ENCODE measurements around the gene ZNRF3. TPM values are rescaled to one million over a fixed set of nuclear protein-coding genes. Genes with fewer than 3 reads are reported as not detected.

Gene ZNRF3
- total RNA-seq, 2 donors from 2014 or later = 7.8 to 8.6 TPM

GRCh38 chr22:28889478-28890024 lies 6.2 kb downstream of the ZNRF3 start:
- intact Hi-C loops (cut with DNase I) = no loop called here
- 87 to 90% methylated on average over 6 of the region's 6 CpGs for WGBS, 2 donors
- no peaks in the 10 kb centered on the region for H3K27me3 ChIP-seq
- TF ChIP-seq CTCF (IDR thresholded peaks at IDR 0.05) (no peak), POLR2A (IDR thresholded peaks at IDR 0.05) (no peak)
- H3K4me3 ChIP-seq = no peak overlapping the region
- H3K9me3 ChIP-seq = no peaks in the 10 kb centered on the region
- DNase-seq (no peak), ATAC-seq (no peak)
- peaks cover 42% of the 10 kb centered on the region for H3K4me1 ChIP-seq
- no peaks in the 10 kb centered on the region for H3K36me3 ChIP-seq (replicated peaks in 1 of 2; ENCODE audit: insufficient read depth in 1 of 2, low read depth in 2 of 2)
- no peak overlapping the region for H3K27ac ChIP-seq

- H3K4me1 ChIP-seq = peaks cover 25% of the 10 kb centered on the region
- no peaks in the 10 kb centered on the region for H3K27me3 ChIP-seq
- no peak overlapping the region for H3K4me3 ChIP-seq
- H3K27ac ChIP-seq = no peak overlapping the region
- DNase-seq (no peak), ATAC-seq (no peak)
- 83 to 91% methylated on average over 2 of the region's 2 CpGs for WGBS, 2 donors
- H3K36me3 ChIP-seq (replicated peaks in 1 of 2; ENCODE audit: insufficient read depth in 1 of 2, low read depth in 2 of 2) = no peaks in the 10 kb centered on the region
- intact Hi-C loops (cut with DNase I) = no loop called here
- no peaks in the 10 kb centered on the region for H3K9me3 ChIP-seq
- TF ChIP-seq POLR2A (IDR thresholded peaks at IDR 0.05) = no peak
- TF ChIP-seq CTCF (IDR thresholded peaks at IDR 0.05) = no peak
Measured at GRCh38 chr22:28891156-28891733, 7.9 kb downstream of the ZNRF3 start.

- ATAC-seq = no peak
Measured at GRCh38 chr22:28892175-28892731, 8.9 kb downstream of the ZNRF3 start.

GRCh38 chr22:28893810-28894209 lies 10.4 kb downstream of the ZNRF3 start:
- no peak for ATAC-seq
- intact Hi-C loops (cut with DNase I) = no loop called here
- TF ChIP-seq CTCF (IDR thresholded peaks at IDR 0.05) (no peak), POLR2A (IDR thresholded peaks at IDR 0.05) (no peak)
- Histone ChIP-seq H3K9me3 (no peaks in the 10 kb centered on the region), H3K27me3 (no peaks in the 10 kb centered on the region), H3K27ac (no peak overlapping the region), H3K4me3 (no peak overlapping the region), H3K4me1 (peaks cover 11% of the 10 kb centered on the region), H3K36me3 (replicated peaks in 1 of 2; ENCODE audit: insufficient read depth in 1 of 2, low read depth in 2 of 2) (no peaks in the 10 kb centered on the region)
- WGBS, 2 donors = 90 to 97% methylated on average over 4 of the region's 4 CpGs
- no peak for DNase-seq

More at GRCh38 chr22:28892175-28892731, 8.9 kb downstream of the ZNRF3 start:
- H3K9me3 ChIP-seq = no peaks in the 10 kb centered on the region
- no peak overlapping the region for H3K4me3 ChIP-seq
- 38 to 44% methylated on average over 5 of the region's 5 CpGs for WGBS, 2 donors
- no peaks in the 10 kb centered on the region for H3K27me3 ChIP-seq
- no peak overlapping the region for H3K27ac ChIP-seq
- H3K36me3 ChIP-seq (replicated peaks in 1 of 2; ENCODE audit: insufficient read depth in 1 of 2, low read depth in 2 of 2) = no peaks in the 10 kb centered on the region
- peaks cover 15% of the 10 kb centered on the region for H3K4me1 ChIP-seq
- TF ChIP-seq POLR2A (IDR thresholded peaks at IDR 0.05) (no peak), CTCF (IDR thresholded peaks at IDR 0.05) (no peak)
- DNase-seq = peak in 1 of 4 donors; percentile 19
- intact Hi-C loops (cut with DNase I) = no loop called here

- intact Hi-C loops (cut with DNase I) = no loop called here
- no peaks in the 10 kb centered on the region for H3K27me3 ChIP-seq
- ATAC-seq = no peak
- H3K9me3 ChIP-seq = no peaks in the 10 kb centered on the region
- no peak overlapping the region for H3K4me3 ChIP-seq
- no peaks in the 10 kb centered on the region for H3K36me3 ChIP-seq (replicated peaks in 1 of 2; ENCODE audit: insufficient read depth in 1 of 2, low read depth in 2 of 2)
- DNase-seq = peak in 3 of 4 donors; percentile 30 to 39 (median 34)
- H3K27ac ChIP-seq = no peak overlapping the region
- WGBS, 2 donors = 58 to 83% methylated on average over 8 of the region's 8 CpGs
- TF ChIP-seq CTCF (IDR thresholded peaks at IDR 0.05) (no peak), POLR2A (IDR thresholded peaks at IDR 0.05) (no peak)
- H3K4me1 ChIP-seq = peaks cover 11% of the 10 kb centered on the region
Measured at GRCh38 chr22:28894334-28894733, 11.0 kb downstream of the ZNRF3 start.

Measured in body of pancreas (tissue), 4 donors.